ENCODE results near the gene TSBP1.

Gene TSBP1

DNA sequence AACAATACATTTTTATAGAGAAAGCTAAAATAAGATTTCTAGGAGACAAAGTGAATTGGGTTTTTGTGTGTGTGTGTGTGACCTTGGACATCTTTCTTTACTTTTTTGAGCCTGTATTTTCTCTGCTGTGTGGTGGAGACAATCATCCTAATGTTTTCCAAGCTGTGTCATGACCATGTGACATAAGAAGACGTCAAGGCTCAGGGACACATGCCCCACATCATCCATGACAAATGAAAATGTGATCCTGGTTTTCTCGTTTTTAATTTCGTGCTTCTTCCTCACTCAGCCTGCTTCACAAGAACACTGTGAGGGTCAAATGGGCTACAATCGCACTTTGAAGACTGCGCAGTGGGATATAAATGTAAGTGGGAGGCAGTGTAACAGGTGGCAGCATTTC, 39.2 kb upstream of the TSBP1 start:
- TF ChIP-seq, protein P1, sequence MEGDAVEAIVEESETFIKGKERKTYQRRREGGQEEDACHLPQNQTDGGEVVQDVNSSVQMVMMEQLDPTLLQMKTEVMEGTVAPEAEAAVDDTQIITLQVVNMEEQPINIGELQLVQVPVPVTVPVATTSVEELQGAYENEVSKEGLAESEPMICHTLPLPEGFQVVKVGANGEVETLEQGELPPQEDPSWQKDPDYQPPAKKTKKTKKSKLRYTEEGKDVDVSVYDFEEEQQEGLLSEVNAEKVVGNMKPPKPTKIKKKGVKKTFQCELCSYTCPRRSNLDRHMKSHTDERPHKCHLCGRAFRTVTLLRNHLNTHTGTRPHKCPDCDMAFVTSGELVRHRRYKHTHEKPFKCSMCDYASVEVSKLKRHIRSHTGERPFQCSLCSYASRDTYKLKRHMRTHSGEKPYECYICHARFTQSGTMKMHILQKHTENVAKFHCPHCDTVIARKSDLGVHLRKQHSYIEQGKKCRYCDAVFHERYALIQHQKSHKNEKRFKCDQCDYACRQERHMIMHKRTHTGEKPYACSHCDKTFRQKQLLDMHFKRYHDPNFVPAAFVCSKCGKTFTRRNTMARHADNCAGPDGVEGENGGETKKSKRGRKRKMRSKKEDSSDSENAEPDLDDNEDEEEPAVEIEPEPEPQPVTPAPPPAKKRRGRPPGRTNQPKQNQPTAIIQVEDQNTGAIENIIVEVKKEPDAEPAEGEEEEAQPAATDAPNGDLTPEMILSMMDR (IDR thresholded peaks at IDR 0.05; ENCODE audit: insufficient read depth, low read length, poor library complexity, severe bottlenecking): no peak
- H3K36me3 ChIP-seq (ENCODE audit: control insufficient read depth, insufficient read depth, low read length): no peaks in the 10 kb centered on the region
- no peak for DNase-seq (ENCODE audit: extremely low read depth, insufficient read length)
- H3K27me3 ChIP-seq (replicated peaks; ENCODE audit: control insufficient read depth, insufficient read depth, low read length): peaks cover 2% of the 10 kb centered on the region; the same call in 1 of the 2 replicates
- H3K4me3 ChIP-seq (replicated peaks; ENCODE audit: low read depth, low read length): no peak overlapping the region

DNA sequence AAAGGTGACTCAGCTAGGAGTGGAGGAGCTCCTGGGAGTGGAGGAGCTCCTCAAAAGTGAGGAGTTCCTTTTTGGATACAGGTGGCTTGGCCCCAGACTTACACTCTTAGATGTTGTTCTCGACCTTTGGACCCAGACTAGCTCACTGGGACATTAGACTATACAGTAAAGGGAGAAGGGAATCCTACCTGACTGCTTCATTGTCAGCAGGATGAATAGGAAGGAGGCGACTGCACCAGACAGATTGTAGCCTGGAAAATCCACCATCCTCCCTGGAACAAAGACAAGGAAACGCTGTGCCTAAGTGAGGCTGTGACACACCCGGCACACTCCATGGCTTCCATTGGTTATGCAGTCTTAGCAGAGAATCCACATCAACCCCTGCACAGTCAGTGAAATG, 35.2 kb upstream of the TSBP1 start, which contains the start of gene BTNL2:
TSS of gene BTNL2 (minus strand) at position 325 of the 400 bp plus-strand sequence. CDS start at position 267, 58 bp downstream.
- TF ChIP-seq, protein P1 (IDR thresholded peaks at IDR 0.05; ENCODE audit: insufficient read depth, low read length, poor library complexity, severe bottlenecking): no peak
- DNase-seq (ENCODE audit: extremely low read depth, insufficient read length): no peak
- H3K36me3 ChIP-seq (ENCODE audit: control insufficient read depth, insufficient read depth, low read length): no peaks in the 10 kb centered on the region
- no peak within 1 kb of the TSS for H3K4me3 ChIP-seq (replicated peaks; ENCODE audit: low read depth, low read length)
- no peaks in the 10 kb centered on the region; the same call in 1 of the 2 replicates for H3K27me3 ChIP-seq (replicated peaks; ENCODE audit: control insufficient read depth, insufficient read depth, low read length)

DNA sequence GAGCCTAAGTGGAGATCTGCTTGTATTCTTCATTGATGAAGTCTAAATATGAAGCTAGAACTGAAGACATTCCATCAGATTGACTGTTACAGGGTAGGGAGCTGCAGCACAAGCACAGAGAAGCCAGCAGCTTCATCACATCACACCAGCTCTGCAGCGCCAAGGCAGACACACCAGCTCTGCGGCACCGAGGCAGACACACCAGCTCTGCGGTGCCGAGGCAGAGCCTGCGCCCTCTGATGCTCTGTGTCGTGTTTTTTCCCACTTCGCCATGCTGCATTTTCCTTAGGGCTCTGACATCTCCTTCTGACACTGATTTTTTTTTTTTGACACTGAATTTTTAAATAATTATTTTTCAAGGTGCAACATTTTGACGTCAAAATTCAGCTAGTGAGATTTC, 34.5 kb upstream of the TSBP1 start:
- TF ChIP-seq, protein P1 (IDR thresholded peaks at IDR 0.05; ENCODE audit: insufficient read depth, low read length, poor library complexity, severe bottlenecking): no peak
- no peak for DNase-seq (ENCODE audit: extremely low read depth, insufficient read length)
- Histone ChIP-seq H3K36me3 (ENCODE audit: control insufficient read depth, insufficient read depth, low read length) (no peaks in the 10 kb centered on the region), H3K4me3 (replicated peaks; ENCODE audit: low read depth, low read length) (no peak overlapping the region), H3K27me3 (replicated peaks; ENCODE audit: control insufficient read depth, insufficient read depth, low read length) (no peaks in the 10 kb centered on the region; the same call in 1 of the 2 replicates)

DNA sequence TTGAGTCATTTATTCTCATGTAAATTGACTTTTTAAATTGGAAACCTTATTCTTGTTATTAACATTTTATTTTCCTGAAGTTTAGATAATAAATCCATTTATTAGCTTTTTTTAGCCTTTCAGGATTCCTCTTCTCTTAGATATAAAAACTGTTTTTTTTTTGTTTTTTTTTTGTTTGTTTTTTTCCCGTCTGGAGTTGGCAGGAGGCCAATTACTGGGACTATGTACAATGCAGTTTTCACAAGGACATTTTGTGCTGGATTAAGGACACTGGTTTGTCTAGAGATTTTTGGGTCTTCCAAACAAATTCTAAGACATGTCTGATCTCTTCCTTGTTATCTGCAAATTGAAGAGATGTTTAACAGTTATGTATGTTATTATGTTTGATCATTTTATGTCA, 34.0 kb upstream of the TSBP1 start:
- TF ChIP-seq, protein P1 (IDR thresholded peaks at IDR 0.05; ENCODE audit: insufficient read depth, low read length, poor library complexity, severe bottlenecking): no peak
- DNase-seq (ENCODE audit: extremely low read depth, insufficient read length): no peak
- H3K27me3 ChIP-seq (replicated peaks; ENCODE audit: control insufficient read depth, insufficient read depth, low read length): no peaks in the 10 kb centered on the region; the same call in 1 of the 2 replicates
- H3K4me3 ChIP-seq (replicated peaks; ENCODE audit: low read depth, low read length): no peak overlapping the region
- no peaks in the 10 kb centered on the region for H3K36me3 ChIP-seq (ENCODE audit: control insufficient read depth, insufficient read depth, low read length)

DNA sequence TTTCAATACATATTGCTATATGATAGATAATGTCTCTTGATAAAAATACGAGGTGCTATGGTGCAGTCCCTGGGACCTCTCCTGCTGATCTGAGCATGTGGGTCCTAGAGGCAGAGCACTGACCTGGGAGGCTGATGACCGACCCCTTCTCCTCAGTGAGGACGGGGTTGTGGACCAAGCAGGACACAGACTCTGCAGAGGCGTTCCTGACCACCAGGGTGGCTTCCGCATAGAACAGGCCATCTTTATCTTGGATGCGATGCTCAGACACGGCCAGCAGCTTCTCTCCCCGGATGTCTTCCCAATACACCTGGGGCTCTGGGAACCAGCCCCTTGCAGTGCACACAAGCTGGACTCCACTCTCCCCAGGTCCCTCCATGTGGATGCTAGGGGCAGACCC, 31.1 kb upstream of the TSBP1 start:
- TF ChIP-seq, protein P1 (IDR thresholded peaks at IDR 0.05; ENCODE audit: insufficient read depth, low read length, poor library complexity, severe bottlenecking): no peak
- DNase-seq (ENCODE audit: extremely low read depth, insufficient read length): no peak
- Histone ChIP-seq H3K36me3 (ENCODE audit: control insufficient read depth, insufficient read depth, low read length) (no peaks in the 10 kb centered on the region), H3K4me3 (replicated peaks; ENCODE audit: low read depth, low read length) (no peak overlapping the region), H3K27me3 (replicated peaks; ENCODE audit: control insufficient read depth, insufficient read depth, low read length) (no peaks in the 10 kb centered on the region; the same call in 1 of the 2 replicates)

All from GM06990 (cell line).